Upper lobe of left lung (tissue), 6 donors: Measurements from ENCODE around the gene UBE2S. TPM values are rescaled to one million over a fixed set of nuclear protein-coding genes. Genes with fewer than 3 reads are reported as not detected.

ENCODE experiments used
- ATAC-seq, 2 donors: fragments of 200-7000 bp; cut with Tn5 transposase; one replicate each; pipeline ENCODE4 v1.9.1; 2022; ENCODE audit warnings: mild to moderate bottlenecking in 2 of 2, moderate library complexity in 2 of 2; ENCODE audit not compliant: low FRiP score in 2 of 2
- DNase-seq, 2 donors: peaks; one replicate each; pipeline ENCODE4 v3.0.0-alpha.2; 2019 to 2020
- H3K27ac ChIP-seq, 4 donors: fragments of 200-600 bp; sonication (generic); one replicate each; pipeline ENCODE4 v1.5.1; 2016 to 2019
- H3K27me3 ChIP-seq, 4 donors: fragments of 200-600 bp; sonication (generic); one replicate each; pipeline ENCODE4 v1.5.1; 2017 to 2019
- H3K36me3 ChIP-seq, 4 donors: fragments of 200-600 bp; sonication (generic); one replicate each; pipeline ENCODE4 v1.5.1; 2016 to 2019
- H3K4me1 ChIP-seq, 4 donors: fragments of 200-600 bp; sonication (generic); one replicate each; pipeline ENCODE4 v1.5.1; 2018 to 2019
- H3K4me3 ChIP-seq, 4 donors: fragments of 200-600 bp; sonication (generic); one replicate each; pipeline ENCODE4 v1.5.1; 2017 to 2019; ENCODE audit warnings: mild to moderate bottlenecking in 2 of 4, moderate library complexity in 1 of 4
- H3K9me3 ChIP-seq, 4 donors: fragments of 200-600 bp; sonication (generic); one replicate each; pipeline ENCODE4 v1.5.1; 2018 to 2019
- EP300 ChIP-seq, 4 donors: sonication (generic); formaldehyde crosslinking; IDR thresholded peaks; one replicate each; pipeline ENCODE4 v1.5.1; 2017; ENCODE audit warnings: antibody characterized with exemption in 4 of 4, control low read depth in 2 of 4
- POLR2A ChIP-seq, 4 donors: fragments of 450-650 bp; IDR thresholded peaks; one replicate each; pipeline ENCODE4 v1.5.1; 2016 to 2017; ENCODE audit warnings: antibody characterized with exemption in 4 of 4, mild to moderate bottlenecking in 2 of 4
- POLR2AphosphoS5 ChIP-seq, 2 donors: sonication (generic); formaldehyde crosslinking; IDR thresholded peaks; one replicate each; pipeline ENCODE4 v1.5.1; 2017; ENCODE audit warnings: antibody characterized with exemption in 2 of 2
- WGBS, 2 donors: methylation state at CpG; one replicate each; pipeline ENCODE4 v1.1.5; 2017 to 2018; 5-methylcytosine and 5-hydroxymethylcytosine counted together
- total RNA-seq, 6 donors: library from RNA; depleted of rRNA in 4 of 6; stranded (reverse); fragments of >200 nt in 4 of 6; gene quantifications; one replicate each; pipeline versions ENCODE4 v1.1.0 to v1.2.1, GENCODE V29; 2016 to 2021
- TF ChIP-seq, protein P1 (sequence below), 6 experiments: fragments of 450-650 bp in 4 of 6; fragments of 200-600 bp in 2 of 6; sonication (generic) in 2 of 6; IDR thresholded peaks; one replicate each; pipeline ENCODE4 v1.5.1; 2016 to 2019; ENCODE audit warnings: antibody characterized with exemption in 6 of 6
- donor health status: DM: no; HTN: no; CAD: no; lungs with moderate emphysema.
- donor health status: DM: no; HTN: yes; CAD: no; lungs with severe emphysema.

Gene UBE2S
- total RNA-seq, 6 donors from 2014 or later: 6.5 to 31.6 (median 19.0) TPM

DNA sequence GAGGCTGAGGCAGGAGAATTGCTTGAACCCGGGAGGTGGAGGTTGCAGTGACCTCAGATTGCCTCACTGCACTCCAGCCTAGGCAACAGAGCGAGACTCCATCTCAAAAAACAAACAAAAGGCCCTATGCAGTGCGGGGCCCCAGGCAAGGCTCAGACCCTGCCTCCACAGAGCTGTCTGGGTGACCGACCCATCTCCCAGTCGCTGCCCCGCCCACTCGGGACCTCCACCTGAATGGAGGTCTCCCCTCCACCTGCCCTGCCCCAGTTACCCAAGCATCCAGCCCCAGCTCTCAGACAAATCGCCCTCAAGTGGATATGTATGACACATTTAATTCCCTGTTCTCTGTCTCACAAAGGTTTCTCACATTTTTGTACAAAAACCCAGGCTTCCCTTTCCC is 42.3 kb downstream of the UBE2S start:
- Histone ChIP-seq H3K27ac (no peak overlapping the region), H3K36me3 (no peaks in the 10 kb centered on the region), H3K27me3 (peaks cover 0 to 26% (median 15%) of the 10 kb centered on the region in 4 donors), H3K9me3 (no peaks in the 10 kb centered on the region), H3K4me3 (no peak overlapping the region), H3K4me1 (peaks cover 11 to 17% (median 13%) of the 10 kb centered on the region in 4 donors)
- ATAC-seq (no peak), DNase-seq (peak in 1 of 2 donors; percentile 58)
- WGBS, 2 donors: 77 to 90% methylated on average over 8 of the region's 8 CpGs
- no peak for TF ChIP-seq POLR2AphosphoS5 (IDR thresholded peaks at IDR 0.05)
- TF ChIP-seq, protein P1, sequence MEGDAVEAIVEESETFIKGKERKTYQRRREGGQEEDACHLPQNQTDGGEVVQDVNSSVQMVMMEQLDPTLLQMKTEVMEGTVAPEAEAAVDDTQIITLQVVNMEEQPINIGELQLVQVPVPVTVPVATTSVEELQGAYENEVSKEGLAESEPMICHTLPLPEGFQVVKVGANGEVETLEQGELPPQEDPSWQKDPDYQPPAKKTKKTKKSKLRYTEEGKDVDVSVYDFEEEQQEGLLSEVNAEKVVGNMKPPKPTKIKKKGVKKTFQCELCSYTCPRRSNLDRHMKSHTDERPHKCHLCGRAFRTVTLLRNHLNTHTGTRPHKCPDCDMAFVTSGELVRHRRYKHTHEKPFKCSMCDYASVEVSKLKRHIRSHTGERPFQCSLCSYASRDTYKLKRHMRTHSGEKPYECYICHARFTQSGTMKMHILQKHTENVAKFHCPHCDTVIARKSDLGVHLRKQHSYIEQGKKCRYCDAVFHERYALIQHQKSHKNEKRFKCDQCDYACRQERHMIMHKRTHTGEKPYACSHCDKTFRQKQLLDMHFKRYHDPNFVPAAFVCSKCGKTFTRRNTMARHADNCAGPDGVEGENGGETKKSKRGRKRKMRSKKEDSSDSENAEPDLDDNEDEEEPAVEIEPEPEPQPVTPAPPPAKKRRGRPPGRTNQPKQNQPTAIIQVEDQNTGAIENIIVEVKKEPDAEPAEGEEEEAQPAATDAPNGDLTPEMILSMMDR (IDR thresholded peaks at IDR 0.05): no peak
- TF ChIP-seq EP300 (IDR thresholded peaks at IDR 0.05): no peak
- TF ChIP-seq POLR2A (IDR thresholded peaks at IDR 0.05): no peak

DNA sequence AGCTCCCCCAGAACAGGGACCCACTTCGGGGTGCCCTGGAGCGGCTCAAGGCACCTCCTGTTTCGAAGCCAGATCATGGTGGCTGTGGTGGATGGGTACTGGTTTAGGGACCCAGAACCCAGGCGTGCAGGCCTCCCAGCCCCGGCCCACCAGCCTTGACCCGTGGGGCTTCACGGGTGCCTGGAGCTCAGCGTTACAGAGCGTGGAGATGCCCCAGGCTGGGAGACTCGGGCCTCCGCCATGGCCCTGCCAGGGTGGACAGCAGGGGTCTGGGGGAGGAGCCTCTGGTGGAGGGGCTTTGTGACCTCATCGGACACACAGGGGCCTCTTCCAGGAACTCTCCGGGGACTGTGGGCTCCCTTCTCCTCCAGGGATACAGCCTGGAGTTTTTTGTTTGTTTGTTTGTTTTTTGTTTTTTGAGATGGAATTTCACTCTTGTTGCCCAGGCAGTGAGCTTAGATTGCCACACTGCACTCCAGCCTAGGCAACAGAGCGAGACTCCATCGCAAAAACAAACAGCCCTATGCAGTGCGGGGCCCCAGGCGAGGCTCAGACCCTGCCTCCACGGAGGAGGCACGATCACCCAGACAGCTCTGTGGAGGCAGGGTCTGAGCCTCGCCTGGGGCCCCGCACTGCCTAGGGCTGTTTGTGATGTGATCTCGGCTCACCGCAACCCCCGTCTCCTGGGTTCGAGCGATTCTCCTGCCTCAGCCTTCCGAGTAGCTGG is 44.4 kb downstream of the UBE2S start, which contains the start of gene GARIN5B:
Gene GARIN5B, minus strand, starts transcription at position 271 of the 727 bp plus-strand sequence. Its CDS starts 194 bp downstream, at position 77.
- H3K9me3 ChIP-seq: no peaks in the 10 kb centered on the region
- no peaks in the 10 kb centered on the region for H3K4me1 ChIP-seq
- no peak for TF ChIP-seq EP300 (IDR thresholded peaks at IDR 0.05)
- no peak for TF ChIP-seq POLR2AphosphoS5 (IDR thresholded peaks at IDR 0.05)
- TF ChIP-seq, protein P1 (IDR thresholded peaks at IDR 0.05): no peak
- TF ChIP-seq POLR2A (IDR thresholded peaks at IDR 0.05): no peak
- peaks cover 0 to 5% (median 2%) of the 10 kb centered on the region in 4 donors for H3K27me3 ChIP-seq
- no peak within 1 kb of the TSS for H3K4me3 ChIP-seq
- no peak within 1 kb of the TSS for H3K27ac ChIP-seq
- DNase-seq (peak in 1 of 2 donors; percentile 72), ATAC-seq (no peak)
- H3K36me3 ChIP-seq: no peaks in the 10 kb centered on the region
- WGBS, 2 donors: 82 to 84% methylated on average over 14 to 21 of the region's 27 CpGs

DNA sequence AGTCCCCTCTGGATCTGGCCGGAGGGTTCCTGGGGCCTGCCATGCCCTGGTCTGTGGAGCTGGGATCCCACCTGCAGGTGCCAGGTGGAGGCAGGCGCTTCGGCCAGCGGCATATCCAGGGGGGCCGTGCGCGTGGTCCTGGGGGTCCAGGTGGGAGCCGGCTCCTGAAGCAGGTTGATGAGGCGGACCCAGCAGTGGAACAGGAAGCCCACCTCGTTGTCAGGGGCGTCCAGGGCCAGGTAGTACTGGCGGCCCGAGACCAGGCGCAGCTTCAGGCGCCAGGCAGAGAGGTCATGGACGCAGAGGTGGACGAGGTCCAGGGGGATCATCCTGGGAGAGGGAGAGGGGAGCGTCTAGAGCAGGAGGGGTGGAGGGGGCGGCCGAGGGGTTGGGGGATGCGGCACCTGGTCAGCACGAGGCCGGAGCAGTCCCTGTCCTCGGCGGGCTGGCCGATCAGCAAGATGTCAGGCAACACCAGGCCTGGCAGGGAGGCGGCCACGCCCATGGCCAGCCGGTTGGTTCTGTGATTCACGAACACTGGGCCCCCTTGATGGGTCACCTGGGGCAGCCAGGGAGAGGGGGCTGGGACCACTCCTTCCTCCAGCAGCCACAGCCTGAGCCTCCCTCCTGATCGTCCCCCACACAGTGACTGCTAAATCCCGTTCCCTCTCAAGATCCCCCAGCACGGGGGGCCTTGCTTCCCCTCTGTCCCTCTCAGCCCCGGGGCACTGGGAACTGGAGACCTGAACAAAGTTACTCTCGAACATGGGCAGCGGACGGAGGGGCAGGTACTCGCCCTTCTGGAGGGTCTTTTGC is 45.2 kb downstream of the UBE2S start:
- peak in 1 of 2 donors; percentile 75 for DNase-seq
- WGBS, 2 donors: 68 to 74% methylated on average over 29 to 36 of the region's 38 CpGs
- H3K27me3 ChIP-seq: peaks cover 0 to 2% (median 0%) of the 10 kb centered on the region in 4 donors

DNA sequence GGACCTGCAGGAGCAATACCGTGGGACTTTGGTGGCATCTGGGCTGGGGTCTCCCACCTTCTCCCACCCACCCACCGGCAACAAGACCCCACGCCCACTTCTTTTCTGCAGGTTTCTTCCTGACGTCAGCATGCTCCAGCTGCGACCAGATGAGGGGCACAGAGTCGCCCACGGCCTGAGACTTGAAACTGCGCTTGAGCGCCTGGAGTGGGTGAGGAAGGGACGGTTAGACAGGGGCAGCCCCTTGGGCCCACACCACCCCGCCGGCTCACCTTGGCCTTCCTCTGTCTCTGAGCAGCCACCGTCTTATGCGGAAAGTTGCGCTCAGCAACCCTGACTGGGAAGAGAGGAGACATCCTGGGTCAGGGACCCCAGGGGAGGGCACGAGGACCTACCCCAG is 46.7 kb downstream of the UBE2S start:
- no peaks in the 10 kb centered on the region for H3K9me3 ChIP-seq
- H3K27ac ChIP-seq: no peak overlapping the region
- TF ChIP-seq POLR2AphosphoS5 (IDR thresholded peaks at IDR 0.05) (no peak), EP300 (IDR thresholded peaks at IDR 0.05) (no peak), POLR2A (IDR thresholded peaks at IDR 0.05) (no peak)
- TF ChIP-seq, protein P1 (IDR thresholded peaks at IDR 0.05): no peak
- H3K4me1 ChIP-seq: no peaks in the 10 kb centered on the region
- ATAC-seq: no peak
- 75 to 95% methylated on average over 6 to 15 of the region's 16 CpGs for WGBS, 2 donors
- peaks cover 0 to under 1% (median 0%) of the 10 kb centered on the region in 4 donors for H3K27me3 ChIP-seq
- H3K4me3 ChIP-seq: no peak overlapping the region
- peak in 1 of 2 donors; percentile 48 for DNase-seq
- no peaks in the 10 kb centered on the region for H3K36me3 ChIP-seq

More for the DNA sequence above, 45.2 kb downstream of the UBE2S start:
- no peaks in the 10 kb centered on the region for H3K4me1 ChIP-seq
- TF ChIP-seq EP300 (IDR thresholded peaks at IDR 0.05) (no peak), POLR2AphosphoS5 (IDR thresholded peaks at IDR 0.05) (no peak), POLR2A (IDR thresholded peaks at IDR 0.05) (no peak)
- TF ChIP-seq, protein P1 (IDR thresholded peaks at IDR 0.05): no peak
- no peak for ATAC-seq
- no peak overlapping the region for H3K4me3 ChIP-seq
- H3K36me3 ChIP-seq: no peaks in the 10 kb centered on the region
- H3K9me3 ChIP-seq: no peaks in the 10 kb centered on the region
- H3K27ac ChIP-seq: no peak overlapping the region
